ENCODE measurements around the gene HPN.
"Not testable (repeated sequence)": the region's sequence is repeated elsewhere in the genome, so short reads cannot be mapped to it uniquely, and the experiment has no call there.

Gene HPN

DNA sequence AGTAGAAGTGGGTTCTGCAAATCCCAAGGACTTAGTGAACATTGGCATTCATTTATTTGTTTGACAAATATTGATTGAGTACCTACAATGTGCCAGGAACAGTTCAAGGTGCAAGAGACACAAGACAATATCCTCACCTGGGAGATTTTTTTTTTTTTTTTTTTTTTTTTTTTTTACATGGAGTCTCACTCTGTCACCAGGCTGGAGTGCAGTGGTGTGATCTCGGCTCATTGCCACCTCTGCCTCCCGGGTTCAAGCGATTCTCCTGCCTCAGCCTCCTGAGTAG is 13.0 kb upstream of the HPN start:
- DNase-seq, result not testable (repeated sequence)

GRCh38 chr19:35029275-35029736 is 12.2 kb upstream of the HPN start:
- DNase-seq, result not testable (repeated sequence)

DNA sequence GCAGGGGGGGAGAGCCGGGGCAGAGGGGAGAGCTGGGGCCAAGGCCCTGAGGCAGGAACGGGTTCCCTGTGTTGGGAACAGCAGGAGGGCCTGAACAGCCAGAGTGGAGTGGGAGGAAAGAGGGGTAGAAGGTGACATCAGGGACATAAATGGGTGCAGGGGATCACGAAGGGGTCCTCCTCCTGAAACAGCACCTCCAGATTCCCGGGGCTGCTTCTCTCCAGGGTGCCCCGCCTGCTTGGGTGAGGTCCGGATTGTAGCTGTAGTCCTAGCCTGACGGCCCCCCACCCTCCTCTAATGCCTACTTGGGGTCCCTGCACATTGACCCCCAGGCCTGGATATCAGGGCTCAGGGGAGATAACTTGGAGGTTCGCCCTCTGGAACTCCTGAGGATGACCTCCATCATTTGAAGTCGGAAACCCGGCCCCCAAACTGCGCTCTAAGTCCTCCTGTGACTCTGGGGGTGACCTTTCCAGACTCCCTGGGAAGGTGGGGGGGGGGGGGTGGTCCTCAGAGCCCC is 11.7 kb upstream of the HPN start:
- no peak for DNase-seq

- peak in 3 of 4 experiments; percentile 31 to 64 (median 33) for DNase-seq
These were observed 11.1 kb upstream of the HPN start, which contains the start of gene SCN1B for GRCh38 chr19:35030257-35031071. Gene SCN1B (plus strand): TSS chr19:35030470. CDS start chr19:35030821, 351 bp downstream.

- DNase-seq, result no peak
These were observed 10.2 kb upstream of the HPN start for GRCh38 chr19:35031072-35031881.

DNA sequence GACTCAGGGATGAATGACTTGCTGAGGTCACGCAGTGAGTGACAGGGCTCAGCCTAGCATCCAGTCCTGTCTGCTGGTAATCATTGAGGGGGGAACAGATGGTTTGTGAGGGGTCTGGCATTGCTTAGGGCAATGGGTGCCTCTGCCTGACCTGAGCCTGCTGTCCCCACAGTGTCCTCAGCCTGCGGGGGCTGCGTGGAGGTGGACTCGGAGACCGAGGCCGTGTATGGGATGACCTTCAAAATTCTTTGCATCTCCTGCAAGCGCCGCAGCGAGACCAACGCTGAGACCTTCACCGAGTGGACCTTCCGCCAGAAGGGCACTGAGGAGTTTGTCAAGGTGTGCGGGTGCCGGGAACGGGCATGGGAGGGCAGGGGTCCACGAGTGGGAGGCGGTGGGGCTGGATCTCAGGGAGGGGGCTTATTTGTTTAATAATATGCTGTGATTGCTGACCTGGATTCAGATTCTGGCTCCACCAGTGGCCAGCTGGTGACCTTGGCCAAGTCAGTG is 9.1 kb upstream of the HPN start:
- no peak for DNase-seq

GRCh38 chr19:35033067-35034004 is 8.2 kb upstream of the HPN start:
- no peak for DNase-seq

DNA sequence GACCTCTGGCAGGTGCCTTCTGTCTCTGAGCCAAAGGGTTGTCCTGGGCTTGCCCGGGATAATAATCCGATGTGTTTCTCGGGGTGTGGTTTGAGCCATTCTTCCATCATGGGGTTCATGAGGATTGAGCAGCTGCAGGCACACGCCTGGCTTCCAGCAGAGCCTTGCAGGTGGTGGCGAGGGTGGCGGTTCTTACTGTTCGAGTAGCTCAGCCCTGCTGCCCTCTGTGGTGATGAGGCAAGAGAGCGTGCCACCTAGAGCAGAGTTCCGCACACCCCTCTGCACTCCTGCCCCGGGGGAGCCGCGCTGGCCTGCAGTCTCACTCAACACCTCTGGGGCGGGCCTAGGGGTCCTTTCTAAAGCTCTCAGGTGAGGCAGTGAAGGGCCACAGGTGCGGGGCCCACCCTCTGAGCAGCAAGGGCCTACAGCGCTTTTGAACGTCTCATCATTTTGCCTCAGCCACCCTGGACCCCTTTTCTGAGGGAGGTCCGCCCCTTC is 7.5 kb upstream of the HPN start:
- DNase-seq, result no peak

- no peak for DNase-seq
These were observed 6.7 kb upstream of the HPN start for GRCh38 chr19:35034588-35035382.

DNA sequence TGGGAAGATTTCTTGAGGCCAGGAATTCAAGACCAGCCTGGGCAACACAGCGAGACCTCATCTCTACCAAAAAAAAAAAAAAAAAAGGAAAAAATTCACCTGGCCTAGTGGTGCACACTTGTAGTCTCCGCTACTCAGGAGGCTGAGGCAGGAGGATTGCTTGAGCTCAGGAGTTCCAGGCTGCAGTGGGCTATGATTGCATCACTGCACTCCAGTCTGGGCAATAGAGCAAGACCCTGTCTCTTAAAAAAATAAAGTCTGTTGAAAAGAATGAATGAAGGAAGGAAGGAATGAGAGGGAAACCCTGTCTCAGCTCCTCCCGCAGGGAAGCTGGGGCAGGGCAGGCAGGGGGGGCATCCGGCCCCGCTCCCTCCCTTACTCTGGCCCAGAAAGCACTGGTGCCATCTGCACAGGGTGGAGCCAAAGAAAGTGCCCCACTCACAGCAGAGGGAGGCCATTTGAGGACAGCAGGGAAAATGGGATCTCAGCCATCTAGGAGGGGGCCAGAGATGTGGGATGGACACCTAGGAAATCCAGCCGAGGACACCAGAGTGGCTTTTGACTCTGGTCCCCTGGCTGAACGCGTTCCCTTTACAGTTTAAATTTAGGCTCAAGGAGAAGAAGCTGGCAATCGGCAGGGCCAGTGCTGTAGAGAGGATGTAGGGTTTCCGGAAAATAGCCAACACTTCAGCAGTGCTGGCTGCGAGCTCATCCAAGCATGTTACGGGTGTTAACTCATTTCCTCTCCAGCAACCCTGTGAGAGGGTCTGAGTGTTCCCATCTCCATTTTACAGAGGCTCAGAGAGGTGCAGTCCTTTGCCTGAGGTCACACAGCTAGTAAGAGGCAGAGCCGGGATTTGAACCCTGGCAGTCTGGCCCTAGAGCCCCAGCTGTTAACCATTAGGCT is 3.6 kb upstream of the HPN start:
- DNase-seq, result no peak

- DNase-seq, result no peak
These were observed 2.7 kb upstream of the HPN start for GRCh38 chr19:35038623-35039512.

DNA sequence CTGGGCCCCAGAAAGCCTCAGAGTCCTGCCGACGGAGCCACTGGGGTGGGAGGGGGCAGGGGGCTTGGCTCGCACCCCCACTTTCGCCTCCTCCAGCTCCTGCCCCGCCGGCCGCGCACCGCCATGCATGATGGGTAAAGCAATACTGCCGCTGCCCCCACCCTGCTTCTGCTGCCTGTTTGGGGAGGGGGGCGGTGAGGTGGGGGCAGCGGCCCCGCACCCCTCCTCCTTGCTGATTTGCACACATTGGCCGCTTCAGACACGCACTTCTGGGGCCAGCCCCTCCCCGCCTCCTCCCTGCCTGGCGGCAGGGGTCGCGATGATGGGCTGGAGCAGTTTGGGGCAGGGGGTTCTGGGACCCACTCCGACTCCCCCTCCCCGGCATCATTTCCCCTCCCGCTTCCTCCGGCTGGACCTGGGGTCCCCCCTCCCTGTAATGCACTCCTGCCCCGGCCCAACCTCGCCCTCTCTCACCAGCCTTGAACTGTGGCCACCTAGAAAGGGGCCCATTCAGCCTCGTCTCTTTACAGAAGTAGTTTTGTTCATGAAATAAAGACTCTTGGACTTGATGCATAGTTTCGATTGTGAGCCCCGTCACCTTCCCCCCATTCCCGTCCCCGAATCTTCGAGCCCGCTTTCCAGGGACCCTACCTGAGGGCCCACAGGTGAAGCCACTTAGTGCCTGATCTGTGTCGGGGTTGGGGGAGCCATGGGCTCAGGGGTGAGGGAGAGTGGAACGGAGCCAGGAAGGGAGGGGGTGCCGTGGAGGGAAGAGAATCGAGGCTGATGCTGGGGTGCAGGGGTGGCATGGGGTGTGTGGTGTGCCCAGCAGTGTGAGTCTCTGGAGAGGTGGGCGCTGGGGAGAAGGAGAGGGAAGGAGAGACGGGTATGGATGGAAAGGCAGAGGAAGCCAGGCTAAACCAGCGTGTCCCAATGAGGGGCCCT is 1.4 kb upstream of the HPN start:
- no peak for DNase-seq

GRCh38 chr19:35040826-35041547 is 534 bp upstream of the HPN start:
- peak in 2 of 4 experiments; percentile 9 to 21 for DNase-seq

GRCh38 chr19:35042056-35042730 is 672 bp downstream of the HPN start:
- DNase-seq, result no peak

- DNase-seq, result no peak
These were observed 1.6 kb downstream of the HPN start for GRCh38 chr19:35042954-35043604.

DNA sequence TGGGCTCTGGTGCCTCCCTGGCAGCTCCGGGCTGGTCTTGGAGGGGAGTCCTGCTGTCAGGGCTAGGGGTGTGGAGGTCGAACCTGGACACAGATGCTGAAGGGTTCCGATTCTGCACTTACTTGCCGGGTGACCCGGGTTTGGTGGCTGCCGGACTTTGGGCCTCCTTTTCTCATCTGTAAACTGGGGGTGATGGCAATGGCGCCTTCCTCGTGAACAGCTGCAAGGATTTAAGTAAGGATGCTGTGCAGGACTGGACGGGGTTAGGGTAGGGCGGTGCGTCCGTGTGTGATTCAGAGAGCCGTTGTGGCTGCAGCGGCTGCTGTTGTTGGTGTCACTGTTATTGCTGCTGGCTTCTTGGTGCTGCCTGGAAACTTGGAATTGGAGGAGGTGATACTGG is 2.4 kb downstream of the HPN start:
- no peak for DNase-seq

Data from activated naive CD4-positive, alpha-beta T cell (primary cell).